Keratinocyte (primary cell): ENCODE results near the gene CLEC1B. TPM values are rescaled to one million over a fixed set of nuclear protein-coding genes. Genes with fewer than 3 reads are reported as not detected.
"Not testable (repeated sequence)": the region's sequence is repeated elsewhere in the genome, so short reads cannot be mapped to it uniquely, and the experiment has no call there.

ENCODE experiments used
- DNase-seq: peaks from one replicate; pipeline ENCODE4 v3.0.0-alpha.2; 2011; ENCODE audit warnings: low read depth, missing footprints, low spot score
- FAIRE-seq: peaks from 2 replicates; lab custom pipeline; 2011; peaks lifted over from hg19 to GRCh38; lab: Jason Lieb, UNC
- H2AFZ ChIP-seq: 2 replicates; pipeline ENCODE4 v1.6.0; 2012; ENCODE audit warnings: low read length, control low read depth, inconsistent platforms; ENCODE audit not compliant: control insufficient read depth
- H3K27ac ChIP-seq: 2 replicates; pipeline ENCODE4 v1.5.1; 2011; ENCODE audit warnings: low read length; ENCODE audit not compliant: control insufficient read depth, insufficient read depth
- H3K27me3 ChIP-seq: 3 replicates; pipeline ENCODE4 v1.6.0; 2011; ENCODE audit warnings: low read length; ENCODE audit not compliant: control insufficient read depth, insufficient read depth; ENCODE audit errors: extremely low read depth
- H3K36me3 ChIP-seq, 2 experiments: 2 replicates in 1 of 2; 3 replicates in 1 of 2; pipeline ENCODE4 v1.5.1; 2011; ENCODE audit warnings: low read length in 2 of 2, mild to moderate bottlenecking in 1 of 2; ENCODE audit not compliant: control insufficient read depth in 2 of 2, insufficient read depth in 2 of 2; ENCODE audit errors: extremely low read depth in 1 of 2
- H3K4me1 ChIP-seq: 3 replicates; pipeline ENCODE4 v1.5.1; 2011; ENCODE audit warnings: low read length; ENCODE audit not compliant: control insufficient read depth, insufficient read depth; ENCODE audit errors: extremely low read depth
- H3K4me2 ChIP-seq: 3 replicates; pipeline ENCODE4 v1.6.0; 2011; ENCODE audit warnings: low read depth, low read length; ENCODE audit not compliant: control insufficient read depth, insufficient read depth; ENCODE audit errors: extremely low read depth
- H3K4me3 ChIP-seq, 3 experiments: fragments of 200-600 bp in 1 of 3; sonication (generic) in 1 of 3; 2 replicates in 2 of 3; 3 replicates in 1 of 3; pipeline ENCODE4 v1.5.1; 2011 to 2016; ENCODE audit warnings: low read length in 3 of 3, mild to moderate bottlenecking in 3 of 3, control low read depth in 2 of 3, inconsistent platforms in 1 of 3, low read depth in 1 of 3, mixed read lengths in 1 of 3, mixed run types in 1 of 3, moderate library complexity in 1 of 3; ENCODE audit not compliant: control insufficient read depth in 2 of 3, insufficient read depth in 2 of 3; ENCODE audit errors: extremely low read depth in 1 of 3
- H3K79me2 ChIP-seq: 2 replicates; pipeline ENCODE4 v1.6.0; 2012; ENCODE audit warnings: low read length; ENCODE audit not compliant: control insufficient read depth, insufficient read depth
- H3K9ac ChIP-seq: 3 replicates; pipeline ENCODE4 v1.6.0; 2011; ENCODE audit warnings: low read length; ENCODE audit not compliant: control insufficient read depth, insufficient read depth; ENCODE audit errors: extremely low read depth
- H3K9me1 ChIP-seq: 3 replicates; pipeline ENCODE4 v1.6.0; 2011; ENCODE audit warnings: low read length; ENCODE audit not compliant: control insufficient read depth, insufficient read depth; ENCODE audit errors: extremely low read depth
- H3K9me3 ChIP-seq: 2 replicates; pipeline ENCODE4 v1.5.1; 2012; ENCODE audit warnings: low read depth, low read length; ENCODE audit not compliant: control insufficient read depth
- H4K20me1 ChIP-seq: 3 replicates; pipeline ENCODE4 v1.6.0; 2011; ENCODE audit warnings: low read length; ENCODE audit not compliant: control insufficient read depth, insufficient read depth; ENCODE audit errors: extremely low read depth
- CTCF ChIP-seq, 3 experiments: IDR thresholded peaks in 1 of 3; conservative IDR thresholded peaks in 1 of 3; optimal IDR thresholded peaks in 1 of 3; 2 replicates in 2 of 3; 3 replicates in 1 of 3; pipeline versions ENCODE3 to v1.5.1; 2011; ENCODE audit warnings: low read length in 3 of 3, mild to moderate bottlenecking in 3 of 3, moderate library complexity in 2 of 3, control low read depth in 1 of 3, inconsistent platforms in 1 of 3; ENCODE audit not compliant: insufficient read depth in 2 of 3; ENCODE audit errors: extremely low read depth in 1 of 3
- EZH2 ChIP-seq: IDR thresholded peaks from one replicate; pipeline ENCODE4 v1.6.1; 2012; ENCODE audit warnings: inconsistent platforms, mild to moderate bottlenecking, low read length, moderate library complexity
- dilution Hi-C: fragments of 300-500 bp; cut with MboI; formaldehyde crosslinking; loops from one replicate; pipeline ENCODE4 v1.7.0; 2020; ENCODE audit warnings: low sequenced_read_pairs; ENCODE audit not compliant: extremely low pct_ligation_motif_present
- polyA plus RNA-seq, 5 experiments: library from polyadenylated mRNA; depleted of rRNA in 3 of 5; stranded (reverse) in 3 of 5; stranded (forward) in 1 of 5; unstranded in 1 of 5; fragments of >200 nt; gene quantifications; 1 replicate in 1 of 5; 2 replicates in 3 of 5; 3 replicates in 1 of 5; pipeline versions ENCODE4 v1.2.1 to v1.2.3, GENCODE V29; 2011 to 2012; ENCODE audit warnings: missing spikeins in 2 of 5, low read depth in 1 of 5, low replicate concordance in 1 of 5

CLEC1B gene
- polyA plus RNA-seq, 1 donor (not counting 4 experiments of a cell fraction or from before 2014, with no cell fraction given), result not detected

DNA sequence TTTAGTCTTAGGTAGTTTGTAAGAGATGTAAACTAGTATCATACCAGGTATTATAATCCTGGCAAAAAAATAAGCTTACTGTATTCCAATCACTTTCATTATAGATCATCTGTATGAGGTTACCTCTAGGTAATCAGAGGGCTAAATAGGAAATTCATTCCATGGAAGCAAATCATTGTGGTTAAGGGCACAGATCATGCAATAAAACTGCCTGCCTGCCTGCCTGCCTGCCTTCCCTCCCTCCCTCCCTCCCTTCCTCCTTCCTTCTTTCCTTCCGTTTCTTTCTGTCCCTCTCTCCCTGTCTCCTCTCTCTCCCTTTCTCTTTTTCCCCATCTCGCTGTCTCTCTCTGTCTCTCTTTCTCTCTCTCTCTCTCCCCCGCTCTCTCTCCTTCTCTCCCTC, 28.4 kb upstream of the CLEC1B start:
- Histone ChIP-seq H3K27me3 (no peaks in the 10 kb centered on the region), H3K9ac (no peak overlapping the region), H3K36me3 (no peaks in the 10 kb centered on the region), H3K9me1 (no peaks in the 10 kb centered on the region), H3K4me1 (peaks cover 11% of the 10 kb centered on the region), H2AFZ (peak overlapping the region; percentile 88), H3K4me3 (no peak overlapping the region), H3K9me3 (no peaks in the 10 kb centered on the region), H3K79me2 (no peaks in the 10 kb centered on the region), H3K4me2 (no peak overlapping the region), H3K27ac (no peak overlapping the region), H4K20me1 (no peaks in the 10 kb centered on the region)
- FAIRE-seq (no peak), DNase-seq (no peak)
- dilution Hi-C loops, result no loop called here
- TF ChIP-seq CTCF (optimal IDR thresholded peaks at IDR 0.05 in 1 of 3, IDR thresholded peaks at IDR 0.05 in 1 of 3, conservative IDR thresholded peaks at IDR 0.05 in 1 of 3; ENCODE audit: extremely low read depth in 1 of 3, insufficient read depth in 2 of 3, low read length in 3 of 3) (no peak), EZH2 (no peak)

GRCh38 chr12:10026666-10027065, 27.7 kb upstream of the CLEC1B start:
- H3K4me3 ChIP-seq, H3K9ac ChIP-seq, dilution Hi-C loops, H3K9me1 ChIP-seq, H3K27me3 ChIP-seq, H3K9me3 ChIP-seq, H4K20me1 ChIP-seq, FAIRE-seq, DNase-seq, H3K27ac ChIP-seq, H3K4me2 ChIP-seq, H2AFZ ChIP-seq, H3K36me3 ChIP-seq, H3K79me2 ChIP-seq: not testable (repeated sequence)
- peaks cover 11% of the 10 kb centered on the region for H3K4me1 ChIP-seq

DNA sequence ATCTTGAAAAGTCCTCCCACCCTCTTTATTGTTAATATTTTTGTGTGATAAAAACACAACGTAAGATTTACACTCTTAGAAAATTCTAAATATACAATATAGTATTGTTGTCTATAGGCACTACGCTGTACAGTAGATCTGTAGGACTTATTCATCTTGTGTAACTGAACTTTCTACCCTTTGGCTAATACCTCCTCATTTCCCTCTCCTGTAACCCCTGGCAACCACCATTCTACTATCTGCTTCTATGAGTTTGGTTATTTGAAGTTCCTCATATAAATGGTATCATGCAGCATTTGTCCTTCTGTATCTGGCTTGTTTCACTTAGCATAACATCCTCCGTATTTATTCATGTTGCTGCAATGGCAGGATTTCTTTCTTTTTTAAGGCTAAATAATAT, 26.3 kb upstream of the CLEC1B start:
- H3K9me1 ChIP-seq, result no peaks in the 10 kb centered on the region
- H3K9ac ChIP-seq, result no peak overlapping the region
- dilution Hi-C loops, result no loop called here
- no peaks in the 10 kb centered on the region for H4K20me1 ChIP-seq
- no peak for FAIRE-seq
- H3K4me1 ChIP-seq, result peaks cover 5% of the 10 kb centered on the region
- H3K4me2 ChIP-seq, result no peak overlapping the region
- no peak overlapping the region for H3K4me3 ChIP-seq
- no peak for TF ChIP-seq CTCF (optimal IDR thresholded peaks at IDR 0.05 in 1 of 3, IDR thresholded peaks at IDR 0.05 in 1 of 3, conservative IDR thresholded peaks at IDR 0.05 in 1 of 3; ENCODE audit: extremely low read depth in 1 of 3, insufficient read depth in 2 of 3, low read length in 3 of 3)
- no peaks in the 10 kb centered on the region for H3K9me3 ChIP-seq
- H3K79me2 ChIP-seq, result no peaks in the 10 kb centered on the region
- H3K27ac ChIP-seq, result no peak overlapping the region
- no peaks in the 10 kb centered on the region for H3K27me3 ChIP-seq
- H3K36me3 ChIP-seq, result no peaks in the 10 kb centered on the region
- no peak for DNase-seq
- no peak overlapping the region for H2AFZ ChIP-seq
